H1 (cell line): ENCODE data around the gene F5. TPM values are rescaled to one million over a fixed set of nuclear protein-coding genes. Genes with fewer than 3 reads are reported as not detected.

Experiments used
- CTCF ChIA-PET: fragments of 300-600 bp; sonication (Branson Sonifier 250); formaldehyde crosslinking; loops from one replicate; lab custom pipeline; 2021; ENCODE audit not compliant: partially characterized antibody; lab: Charles Lee
- POLR2A ChIA-PET: fragments of 300-600 bp; sonication (Branson Sonifier 250); formaldehyde crosslinking; loops from one replicate; lab custom pipeline; 2021; ENCODE audit warnings: inconsistent platforms; ENCODE audit not compliant: partially characterized antibody; lab: Charles Lee
- DNase-seq, 2 experiments: peaks; one replicate each; pipeline versions ENCODE4 v3.0.0 to v3.0.0-alpha.2; 2010 to 2022; ENCODE audit warnings: low spot score in 2 of 2, low read depth in 1 of 2, mixed read lengths in 1 of 2
- FAIRE-seq: peaks from 2 replicates; lab custom pipeline; 2011; peaks lifted over from hg19 to GRCh38; lab: Jason Lieb, UNC
- H2AFZ ChIP-seq: 2 replicates; pipeline ENCODE4 v1.8.1; 2012; ENCODE audit warnings: low read length, inconsistent platforms
- H2AK5ac ChIP-seq: 2 replicates; pipeline ENCODE4 v1.6.1; 2013; ENCODE audit warnings: low read depth, low read length
- H2BK120ac ChIP-seq: replicated peaks from 2 replicates; pipeline ENCODE3; 2013; ENCODE audit warnings: low read depth, low read length, inconsistent platforms
- H2BK12ac ChIP-seq: 2 replicates; pipeline ENCODE4 v1.6.1; 2013; ENCODE audit warnings: low read depth, low read length
- H2BK15ac ChIP-seq: 2 replicates; pipeline ENCODE4 v1.6.1; 2013; ENCODE audit warnings: low read length
- H2BK20ac ChIP-seq: 2 replicates; pipeline ENCODE4 v1.6.1; 2013; ENCODE audit warnings: low read length
- H2BK5ac ChIP-seq: 2 replicates; pipeline ENCODE4 v1.6.1; 2013; ENCODE audit warnings: low read depth, low read length
- H3K14ac ChIP-seq: 2 replicates; pipeline ENCODE4 v1.6.1; 2013; ENCODE audit warnings: inconsistent platforms; ENCODE audit not compliant: insufficient read length
- H3K18ac ChIP-seq: 2 replicates; pipeline ENCODE4 v1.6.1; 2013; ENCODE audit warnings: low read length; ENCODE audit errors: extremely low read depth
- H3K23ac ChIP-seq: 2 replicates; pipeline ENCODE4 v1.6.1; 2013; ENCODE audit warnings: inconsistent platforms; ENCODE audit not compliant: insufficient read length
- H3K23me2 ChIP-seq: 2 replicates; pipeline ENCODE4 v1.6.1; 2013; ENCODE audit warnings: low read depth, low read length
- H3K27ac ChIP-seq: 2 replicates; pipeline ENCODE4 v1.6.1; 2011; ENCODE audit warnings: low read depth, low read length, inconsistent platforms
- H3K27me3 ChIP-seq, 4 experiments: replicated peaks in 1 of 4; 1 replicate in 1 of 4; 2 replicates in 3 of 4; pipeline versions ENCODE4 v1.6.1 to v1.8.1; 2011 to 2013; ENCODE audit warnings: low read length in 3 of 4, mild to moderate bottlenecking in 3 of 4, inconsistent platforms in 2 of 4, mixed read lengths in 2 of 4, moderate library complexity in 1 of 4; ENCODE audit not compliant: control insufficient read depth in 3 of 4, insufficient read depth in 3 of 4; ENCODE audit errors: extremely low read depth in 1 of 4
- H3K36me3 ChIP-seq, 4 experiments: 2 replicates each; pipeline versions ENCODE4 v1.6.1 to v1.8.1; 2011 to 2013; ENCODE audit warnings: mild to moderate bottlenecking in 4 of 4, low read length in 3 of 4, moderate library complexity in 2 of 4, control low read depth in 1 of 4, inconsistent platforms in 1 of 4; ENCODE audit not compliant: insufficient read depth in 4 of 4, control insufficient read depth in 2 of 4
- H3K4ac ChIP-seq: replicated peaks from 2 replicates; pipeline ENCODE3; 2013; ENCODE audit warnings: low read length, low read depth, mixed read lengths, inconsistent platforms; ENCODE audit not compliant: insufficient read length
- H3K4me1 ChIP-seq, 4 experiments: replicated peaks in 1 of 4; 1 replicate in 1 of 4; 2 replicates in 3 of 4; pipeline versions ENCODE4 v1.6.1 to v1.8.1; 2011 to 2013; ENCODE audit warnings: low read length in 3 of 4, inconsistent platforms in 2 of 4, mixed read lengths in 1 of 4; ENCODE audit not compliant: insufficient read depth in 4 of 4, control insufficient read depth in 3 of 4
- H3K4me2 ChIP-seq, 2 experiments: 2 replicates each; pipeline versions ENCODE4 v1.6.1 to v1.8.1; 2011 to 2013; ENCODE audit warnings: low read depth in 2 of 2, low read length in 2 of 2, control low read depth in 1 of 2, inconsistent platforms in 1 of 2, mild to moderate bottlenecking in 1 of 2; ENCODE audit not compliant: insufficient read depth in 1 of 2
- H3K4me3 ChIP-seq, 4 experiments: fragments of 200-600, 300-600 bp in 1 of 4; sonication (generic), shearing (Covaris generic), sonication (Bioruptor Twin) in 1 of 4; 2 replicates each; pipeline versions ENCODE4 v1.5.1 to v1.8.1; 2011 to 2016; ENCODE audit warnings: low read length in 4 of 4, low read depth in 3 of 4, control low read depth in 2 of 4, inconsistent platforms in 2 of 4, mild to moderate bottlenecking in 2 of 4, mixed read lengths in 1 of 4, moderate library complexity in 1 of 4; ENCODE audit not compliant: insufficient read depth in 2 of 4; ENCODE audit errors: extremely low read depth in 1 of 4
- H3K56ac ChIP-seq: replicated peaks from 2 replicates; pipeline ENCODE3; 2013; ENCODE audit warnings: low read depth, mild to moderate bottlenecking, mixed read lengths, low read length, inconsistent platforms; ENCODE audit not compliant: insufficient read length
- H3K79me1 ChIP-seq: 2 replicates; pipeline ENCODE4 v1.6.1; 2013; ENCODE audit warnings: low read depth, low read length, control low read depth
- H3K79me2 ChIP-seq, 2 experiments: 2 replicates each; pipeline versions ENCODE4 v1.6.1 to v1.8.1; 2012 to 2013; ENCODE audit warnings: low read length in 2 of 2, mild to moderate bottlenecking in 2 of 2, inconsistent platforms in 1 of 2; ENCODE audit not compliant: insufficient read depth in 2 of 2, control insufficient read depth in 1 of 2
- H3K9ac ChIP-seq, 4 experiments: replicated peaks in 1 of 4; 1 replicate in 1 of 4; 2 replicates in 3 of 4; pipeline versions ENCODE4 v1.6.1 to v1.8.1; 2011 to 2013; ENCODE audit warnings: low read depth in 3 of 4, low read length in 3 of 4, control low read depth in 2 of 4, mild to moderate bottlenecking in 2 of 4, moderate library complexity in 2 of 4, inconsistent platforms in 1 of 4; ENCODE audit errors: extremely low read depth in 1 of 4
- H3K9me3 ChIP-seq, 2 experiments: 2 replicates each; pipeline versions ENCODE4 v1.6.1 to v1.8.1; 2012 to 2013; ENCODE audit warnings: mild to moderate bottlenecking in 2 of 2, moderate library complexity in 2 of 2, control low read depth in 1 of 2, inconsistent platforms in 1 of 2, low read depth in 1 of 2, low read length in 1 of 2, mixed read lengths in 1 of 2; ENCODE audit not compliant: insufficient read depth in 2 of 2
- H4K20me1 ChIP-seq, 2 experiments: replicated peaks in 1 of 2; 2 replicates each; pipeline versions ENCODE3 to v1.8.1; 2011 to 2013; ENCODE audit warnings: inconsistent platforms in 2 of 2, low read length in 2 of 2, mild to moderate bottlenecking in 1 of 2; ENCODE audit not compliant: insufficient read depth in 2 of 2, control insufficient read depth in 1 of 2
- H4K5ac ChIP-seq: 2 replicates; pipeline ENCODE4 v1.6.1; 2013; ENCODE audit warnings: low read length, low read depth, mixed read lengths, inconsistent platforms; ENCODE audit not compliant: insufficient read length
- H4K8ac ChIP-seq: 2 replicates; pipeline ENCODE4 v1.8.0; 2013; ENCODE audit warnings: mild to moderate bottlenecking, moderate library complexity, low read length, inconsistent platforms; ENCODE audit not compliant: insufficient read depth; ENCODE audit errors: extremely low read depth
- H4K91ac ChIP-seq: replicated peaks from 2 replicates; pipeline ENCODE3; 2013; ENCODE audit warnings: low read length, mixed read lengths, inconsistent platforms; ENCODE audit not compliant: insufficient read length
- CEBPB ChIP-seq: IDR thresholded peaks from 2 replicates; pipeline ENCODE4 v1.6.1; 2012; ENCODE audit warnings: low read depth, low read length
- EP300 ChIP-seq, 2 experiments: IDR thresholded peaks; 1 replicate in 1 of 2; 2 replicates in 1 of 2; pipeline ENCODE4 v1.6.1; 2011 to 2012; ENCODE audit warnings: low read depth in 2 of 2, low read length in 2 of 2, mild to moderate bottlenecking in 2 of 2, borderline replicate concordance in 1 of 2, inconsistent platforms in 1 of 2, moderate library complexity in 1 of 2
- RNF2 ChIP-seq: fragments of 200-900, 300-1000 bp; sonication (generic); IDR thresholded peaks from 2 replicates; pipeline ENCODE4 v1.7.1; 2016; ENCODE audit warnings: borderline replicate concordance, low read depth, mild to moderate bottlenecking, antibody characterized with exemption, low read length; ENCODE audit not compliant: poor library complexity, severe bottlenecking; ENCODE audit errors: missing control alignments
- TAF7 ChIP-seq: optimal IDR thresholded peaks from 2 replicates; pipeline ENCODE3; 2011; ENCODE audit warnings: low read depth, mild to moderate bottlenecking, inconsistent platforms, low read length, moderate library complexity, borderline replicate concordance
- WGBS, 2 experiments: shearing (Covaris generic) in 1 of 2; methylation state at CpG; one replicate each; pipeline versions ENCODE4 v1.1.6 to v1.1.7; 2013 to 2015; ENCODE audit warnings: low lambda C conversion rate in 2 of 2, mixed read lengths in 2 of 2, inconsistent platforms in 1 of 2, low coverage in 1 of 2, missing lambda C conversion rate in 1 of 2; ENCODE audit not compliant: insufficient replicate concordance in 2 of 2, insufficient coverage in 1 of 2, insufficient read length in 1 of 2; ENCODE audit errors: extremely low coverage in 1 of 2, missing lambda C conversion rate in 1 of 2; 5-methylcytosine and 5-hydroxymethylcytosine counted together
- polyA plus RNA-seq, 7 experiments: library from polyadenylated mRNA; depleted of rRNA in 3 of 7; stranded (reverse) in 5 of 7; unstranded in 2 of 7; fragments of >200 nt in 5 of 7; fragments of 200-250 nt in 2 of 7; gene quantifications; 1 replicate in 5 of 7; 2 replicates in 1 of 7; 4 replicates in 1 of 7; pipeline versions ENCODE4 v1.2.1 to v1.2.3, GENCODE V29; 2011 to 2013; ENCODE audit warnings: missing spikeins in 2 of 7, mixed read lengths in 2 of 7
- total RNA-seq: library from RNA; stranded (reverse); fragmentation: NEBNext Ultra II Directional; extraction: Animal tissue kit (Norgen Biotek cat#: 25700); gene quantifications from 2 replicates; pipeline ENCODE4 v1.2.1, GENCODE V29; 2021

F5 gene
- total and polyA plus RNA-seq, 2 of the 8 experiments (the other 6 are each of a cell fraction or from before 2014, with no cell fraction given): 0.04 to 0.06 TPM

GRCh38 chr1:169608226-169608625, 21.9 kb upstream of the F5 start:
- no peak for FAIRE-seq
- no peak overlapping the region for H2BK15ac ChIP-seq
- no peak overlapping the region for H4K8ac ChIP-seq
- DNase-seq: no peak
- no peaks in the 10 kb centered on the region for H3K9me3 ChIP-seq
- no peak overlapping the region for H3K23ac ChIP-seq
- H3K27me3 ChIP-seq: no peaks in the 10 kb centered on the region
- H4K20me1 ChIP-seq: no peaks in the 10 kb centered on the region
- no peak for TF ChIP-seq CEBPB
- TF ChIP-seq TAF7: no peak
- no peak for TF ChIP-seq RNF2
- TF ChIP-seq EP300 (IDR thresholded peaks at IDR 0.05; ENCODE audit: borderline replicate concordance in 1 of 2, low read depth in 2 of 2, low read length in 2 of 2): no peak
- WGBS, 2 experiments: 93 to 95% methylated on average over 2 to 4 of the region's 4 CpGs
- no peaks in the 10 kb centered on the region for H3K79me2 ChIP-seq
- H3K56ac ChIP-seq: no peak overlapping the region
- no peak overlapping the region for H3K27ac ChIP-seq
- no peak overlapping the region for H2BK120ac ChIP-seq
- no peak overlapping the region for H4K91ac ChIP-seq
- no peak overlapping the region for H2BK12ac ChIP-seq
- no peak overlapping the region for H2BK5ac ChIP-seq
- H3K36me3 ChIP-seq: no peaks in the 10 kb centered on the region
- H3K4ac ChIP-seq: no peak overlapping the region
- ChIA-PET CTCF (interaction anchor here (1.3 kb wide), 1 partner anchor 104 kb away, joined by 3 read pairs; no protein-coding TSS in a partner anchor), POLR2A (no interaction called here)
- no peak overlapping the region for H3K18ac ChIP-seq
- H2AFZ ChIP-seq: no peak overlapping the region
- H3K4me2 ChIP-seq: no peak overlapping the region
- no peaks in the 10 kb centered on the region for H3K79me1 ChIP-seq
- no peak overlapping the region for H2BK20ac ChIP-seq
- no peak overlapping the region for H3K9ac ChIP-seq
- H3K4me3 ChIP-seq: no peak overlapping the region
- H4K5ac ChIP-seq: no peak overlapping the region
- H2AK5ac ChIP-seq: no peak overlapping the region
- no peak overlapping the region for H3K14ac ChIP-seq
- H3K23me2 ChIP-seq: no peaks in the 10 kb centered on the region; the same call in 1 of the 2 replicates
- H3K4me1 ChIP-seq: no peaks in the 10 kb centered on the region
